ENCODE results near the gene PARD6A.

- TF ChIP-seq CTCF (IDR thresholded peaks at IDR 0.05) (no peak), POLR2A (IDR thresholded peaks at IDR 0.05) (no peak)
These were observed 15.2 kb upstream of the PARD6A start for GRCh38 chr16:67645397-67646121.
